Activated CD8-positive, alpha-beta memory T cell treated with anti-CD3 and anti-CD28 coated beads, Interleukin-2, amount 50 U/mL, for 4 hours (primary cell): ENCODE measurements around the gene VPS52.
"Not testable (repeated sequence)": the region's sequence is repeated elsewhere in the genome, so short reads cannot be mapped to it uniquely, and the experiment has no call there.

Experiments used
- DNase-seq: peaks from one replicate; pipeline ENCODE4 v3.0.0-alpha.2; 2020

VPS52 gene

DNA sequence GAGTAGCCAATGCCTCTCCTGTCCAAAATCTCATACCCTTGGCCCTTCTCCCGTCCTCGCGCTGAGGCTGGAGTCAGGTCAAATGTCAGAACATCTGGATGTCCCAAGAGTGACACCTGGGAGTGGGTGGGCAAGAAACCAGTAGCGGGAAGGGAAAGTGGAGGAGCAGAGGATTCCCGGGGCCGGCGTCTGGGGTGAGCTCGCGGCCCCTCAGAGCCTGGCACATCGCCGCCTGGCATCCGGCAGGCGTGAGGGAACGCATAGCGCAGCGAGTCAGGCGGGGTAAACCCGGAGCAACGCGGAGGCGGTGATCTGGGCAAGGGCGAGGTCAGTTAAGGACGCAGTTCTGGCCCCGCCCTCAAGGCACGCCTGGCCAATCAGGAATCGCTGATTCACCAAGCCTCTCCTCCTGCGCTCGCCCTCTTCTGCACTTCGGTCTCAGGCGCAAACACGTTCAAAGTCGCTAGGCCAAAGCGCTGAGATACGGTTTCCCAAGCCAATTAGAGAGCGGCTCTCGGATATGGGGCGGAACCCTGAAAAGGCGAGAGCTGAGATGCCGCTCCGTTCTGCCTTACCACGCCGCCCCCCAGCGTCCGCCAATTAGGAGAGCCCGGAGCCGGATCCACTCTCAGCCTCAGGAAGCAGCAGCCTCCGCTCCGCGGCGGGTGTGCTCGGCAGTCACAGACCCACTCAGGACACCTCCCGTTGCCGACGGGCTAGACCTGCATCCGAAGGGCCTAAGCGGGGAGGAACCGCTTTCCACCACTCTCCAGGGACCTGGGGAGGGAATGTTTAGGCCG, 22.5 kb downstream of the VPS52 start:
- DNase-seq, result peak; percentile 94

DNA sequence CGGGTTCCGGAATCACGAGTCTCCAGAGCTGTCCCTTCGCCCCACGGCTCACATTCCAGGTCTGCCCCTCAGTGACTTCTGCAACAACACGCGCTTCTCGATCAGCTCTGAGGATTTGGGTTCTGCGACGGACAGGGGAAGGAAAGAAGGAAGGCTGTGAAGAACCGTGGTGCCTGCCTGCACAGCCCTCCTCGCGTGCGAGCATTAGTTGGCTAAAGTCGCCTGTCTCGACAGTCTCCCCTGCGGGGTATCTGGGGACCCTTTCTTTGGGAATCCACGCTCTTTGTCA, 23.1 kb downstream of the VPS52 start:
- no peak for DNase-seq

GRCh38 chr6:33247977-33248642, 23.6 kb downstream of the VPS52 start:
- peak; percentile 93 for DNase-seq

GRCh38 chr6:33243476-33243875, 28.2 kb downstream of the VPS52 start:
- no peak for DNase-seq

DNA sequence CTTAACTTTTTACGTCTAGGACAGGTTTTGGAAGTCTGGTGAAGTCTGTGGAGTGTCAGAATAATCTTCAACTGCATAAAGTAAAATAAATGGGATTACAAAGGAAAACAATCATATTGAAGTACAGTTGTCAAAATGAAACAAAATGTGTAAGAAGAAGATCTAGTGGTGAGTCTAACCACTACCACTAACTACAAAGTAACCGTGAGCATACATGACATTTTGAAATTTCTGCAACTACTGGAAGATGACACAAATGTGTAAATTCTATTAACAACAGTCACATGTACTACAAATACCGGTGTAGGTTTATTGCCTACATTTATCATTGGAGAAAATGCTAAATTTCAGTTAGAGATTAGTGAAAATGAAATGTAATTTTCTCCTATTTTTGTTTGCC, 29.7 kb downstream of the VPS52 start:
- DNase-seq, result no peak

- no peak for DNase-seq
Measured at GRCh38 chr6:33237741-33238140, 33.9 kb downstream of the VPS52 start.

DNA sequence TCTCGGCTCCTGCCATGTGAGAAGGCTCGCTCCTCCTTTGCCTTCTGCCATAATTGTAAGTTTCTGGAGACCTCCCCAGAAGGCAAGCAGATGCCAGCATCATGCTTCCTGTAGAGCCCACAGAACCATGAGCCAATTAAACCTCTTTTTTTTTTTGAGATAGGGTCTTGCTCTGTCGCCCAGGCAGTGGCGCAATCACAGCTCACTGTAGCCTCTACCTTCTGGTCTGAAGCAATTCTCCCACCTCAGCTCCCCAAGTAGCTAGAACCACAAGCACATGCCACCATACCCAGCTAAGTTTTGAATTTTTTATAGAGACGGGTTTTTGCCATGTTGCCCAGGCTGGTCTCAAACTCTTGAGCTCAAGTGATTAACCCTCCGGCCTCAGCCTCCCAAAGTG, 34.8 kb downstream of the VPS52 start:
- no peak for DNase-seq

DNA sequence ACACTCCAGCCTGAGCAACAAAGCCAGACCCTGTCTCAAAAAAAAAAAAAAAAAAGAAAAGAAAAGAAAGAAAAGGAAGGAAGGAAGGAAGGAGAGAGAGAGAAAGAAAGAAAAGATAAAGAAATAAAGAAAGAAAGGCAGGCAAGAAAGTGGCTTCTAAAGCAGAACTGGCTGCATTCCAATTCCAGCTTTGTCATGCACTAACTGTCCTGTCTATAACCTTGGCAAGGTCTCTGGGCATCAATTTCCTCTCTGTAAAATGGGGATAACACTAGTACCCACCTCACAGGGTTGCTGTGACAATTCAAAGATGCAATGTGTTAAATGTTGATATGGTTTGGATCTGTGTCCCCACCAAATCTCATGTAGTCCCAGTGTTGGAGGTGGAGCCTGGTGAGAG, 35.3 kb downstream of the VPS52 start:
- DNase-seq, result no peak

DNA sequence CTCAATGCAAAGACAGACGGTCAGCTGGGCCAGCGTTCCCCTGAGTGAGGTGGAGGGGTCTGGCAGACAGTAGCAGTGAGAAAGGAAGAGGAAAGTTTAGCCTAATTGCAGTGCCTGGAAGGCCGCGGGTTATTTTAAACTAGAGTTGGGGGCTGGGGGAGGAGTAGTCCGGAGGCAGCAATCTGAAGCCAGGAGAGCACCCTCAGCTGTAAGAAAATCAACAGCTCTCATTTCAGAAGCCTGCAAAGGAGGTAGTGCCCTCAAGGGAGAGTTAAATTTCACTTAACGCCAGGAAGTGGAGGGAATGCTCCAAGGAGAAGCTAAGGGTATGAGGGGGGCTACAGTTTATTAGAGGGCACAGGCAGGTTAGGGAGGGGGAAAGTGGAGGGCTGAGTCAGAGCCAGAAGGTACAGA, 36.4 kb downstream of the VPS52 start:
- no peak for DNase-seq

DNA sequence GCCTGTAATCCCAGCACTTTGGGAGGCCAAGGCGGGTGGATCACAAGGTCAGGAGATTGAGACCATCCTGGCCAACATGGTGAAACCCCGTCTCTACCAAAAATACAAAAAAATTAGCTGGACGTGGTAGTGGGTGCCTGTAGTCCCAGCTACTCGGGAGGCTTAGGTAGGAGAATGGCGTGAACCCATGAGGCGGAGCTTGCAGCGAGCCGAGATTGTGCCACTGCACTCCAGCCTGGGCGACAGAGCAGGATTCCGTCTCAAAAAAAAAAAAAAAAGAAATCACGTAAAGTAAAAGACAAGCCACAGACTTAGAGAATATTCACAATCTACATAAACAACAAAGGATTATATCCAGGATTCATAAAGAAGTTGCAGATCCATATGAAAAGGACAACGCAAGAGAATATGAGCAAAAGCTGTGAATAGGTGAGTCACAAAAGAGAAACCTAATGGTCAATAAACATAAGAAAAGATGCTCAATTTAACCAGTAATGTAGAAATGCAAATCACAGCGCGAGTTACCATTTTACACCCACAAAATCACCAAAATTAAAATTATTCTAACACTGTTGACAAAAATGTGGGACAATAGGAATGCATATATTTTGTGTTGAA, 45.1 kb downstream of the VPS52 start:
- not testable (repeated sequence) for DNase-seq

DNA sequence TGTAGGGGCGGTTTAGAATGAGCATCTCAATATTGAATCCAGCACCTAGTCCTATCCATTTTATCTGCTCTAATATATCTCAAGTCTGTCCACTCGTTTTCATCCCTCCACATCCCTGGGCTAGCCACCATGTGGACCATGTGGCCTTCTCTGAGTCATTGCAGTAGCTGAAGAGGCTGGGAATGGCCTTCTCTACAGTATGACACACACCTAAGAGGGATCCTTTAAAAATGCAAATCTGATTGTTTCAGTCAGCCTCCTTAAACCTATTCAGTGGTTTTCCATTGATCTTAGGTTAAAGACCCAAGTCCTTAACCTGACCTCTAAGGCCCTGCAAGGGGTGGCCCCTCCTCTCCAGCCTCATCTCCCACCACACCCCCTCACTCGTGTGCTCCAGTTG, 54.0 kb downstream of the VPS52 start:
- DNase-seq, result no peak

GRCh38 chr6:33217246-33217645, 54.4 kb downstream of the VPS52 start:
- DNase-seq, result no peak

- DNase-seq, result peak; percentile 18
Measured at GRCh38 chr6:33216117-33216649, 55.5 kb downstream of the VPS52 start.

DNA sequence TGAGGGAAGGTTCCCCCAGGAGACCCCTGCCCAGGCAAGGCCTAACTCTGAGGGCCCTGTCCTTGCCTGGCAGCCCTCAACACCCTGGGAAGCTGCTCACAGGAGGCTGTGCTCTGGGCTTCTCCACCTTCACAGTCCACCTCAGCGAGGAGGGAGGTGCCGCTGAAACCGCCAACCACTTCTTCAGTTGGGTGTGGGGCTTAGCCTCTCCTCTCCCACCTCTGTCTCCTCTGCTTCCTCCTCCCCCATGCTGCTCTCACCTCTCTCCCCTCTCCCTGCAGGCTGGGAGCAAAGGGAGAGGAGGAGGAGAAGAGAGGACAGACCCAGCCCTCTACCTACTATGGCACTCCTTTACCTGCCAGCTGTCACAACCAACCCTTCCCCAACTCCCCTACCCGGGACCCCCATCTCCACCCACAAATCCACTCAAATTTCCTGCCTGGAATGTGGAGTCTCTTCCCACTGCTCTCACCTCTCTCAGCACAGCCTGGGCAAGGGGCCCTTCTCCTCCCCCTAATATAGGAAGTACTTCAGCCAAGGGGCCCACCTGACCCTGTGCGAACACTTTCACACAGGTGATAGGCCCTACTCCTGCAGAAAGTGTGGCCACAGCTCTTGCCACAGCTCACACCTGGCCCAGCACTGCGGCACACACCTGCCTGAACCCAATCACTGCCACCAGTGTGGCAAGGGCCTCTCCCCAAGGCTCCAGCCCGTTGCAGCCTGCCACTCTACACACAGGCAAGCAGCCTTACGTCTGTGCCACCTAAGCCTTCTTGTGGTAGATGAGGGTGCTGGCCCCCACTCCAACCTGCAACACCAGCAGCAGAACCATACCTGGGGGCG, 56.2 kb downstream of the VPS52 start:
- DNase-seq, result no peak

- no peak for DNase-seq
Measured at GRCh38 chr6:33213989-33214335, 57.7 kb downstream of the VPS52 start.

- DNase-seq, result no peak
Measured at GRCh38 chr6:33213166-33213988, 58.3 kb downstream of the VPS52 start.

GRCh38 chr6:33212857-33213165, 58.9 kb downstream of the VPS52 start:
- DNase-seq, result no peak

DNA sequence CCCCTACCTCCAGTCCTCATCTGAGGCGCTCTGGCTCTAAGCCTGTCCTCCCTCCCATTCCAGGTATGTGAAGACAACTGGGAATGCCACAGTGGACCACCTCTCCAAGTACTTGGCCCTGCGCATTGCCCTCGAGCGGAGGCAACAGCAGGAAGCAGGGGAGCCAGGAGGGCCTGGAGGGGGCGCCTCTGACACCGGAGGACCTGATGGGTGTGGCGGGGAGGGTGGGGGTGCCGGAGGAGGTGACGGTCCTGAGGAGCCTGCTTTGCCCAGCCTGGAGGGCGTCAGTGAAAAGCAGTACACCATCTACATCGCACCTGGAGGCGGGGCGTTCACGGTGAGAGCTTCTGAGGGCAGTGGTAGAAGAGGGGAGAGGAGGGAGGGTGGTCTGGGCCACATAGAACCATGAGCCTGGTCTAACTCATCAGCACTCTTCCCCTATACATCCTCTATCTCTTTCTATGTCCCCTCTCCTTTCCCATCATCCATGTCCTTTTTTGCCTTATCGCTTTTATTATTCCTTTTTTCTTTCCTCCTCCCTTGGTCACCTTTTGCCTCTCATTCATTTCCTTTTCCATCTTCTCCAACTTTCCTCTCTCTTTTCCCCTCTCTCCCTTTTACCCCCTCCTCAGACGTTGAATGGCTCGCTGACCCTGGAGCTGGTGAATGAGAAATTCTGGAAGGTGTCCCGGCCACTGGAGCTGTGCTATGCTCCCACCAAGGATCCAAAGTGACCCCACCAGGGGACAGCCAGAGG, 59.8 kb downstream of the VPS52 start:
- DNase-seq, result no peak

DNA sequence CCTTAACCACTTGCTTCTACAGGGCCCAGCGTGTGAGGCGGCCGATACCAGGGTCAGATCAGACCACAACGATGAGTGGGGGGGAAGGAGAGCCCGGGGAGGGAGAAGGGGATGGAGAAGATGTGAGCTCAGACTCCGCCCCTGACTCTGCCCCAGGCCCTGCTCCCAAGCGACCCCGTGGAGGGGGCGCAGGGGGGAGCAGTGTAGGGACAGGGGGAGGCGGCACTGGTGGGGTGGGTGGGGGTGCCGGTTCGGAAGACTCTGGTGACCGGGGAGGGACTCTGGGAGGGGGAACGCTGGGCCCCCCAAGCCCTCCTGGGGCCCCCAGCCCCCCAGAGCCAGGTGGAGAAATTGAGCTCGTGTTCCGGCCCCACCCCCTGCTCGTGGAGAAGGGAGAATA, 60.5 kb downstream of the VPS52 start:
- DNase-seq, result no peak

GRCh38 chr6:33209856-33210255, 61.8 kb downstream of the VPS52 start:
- no peak for DNase-seq

DNA sequence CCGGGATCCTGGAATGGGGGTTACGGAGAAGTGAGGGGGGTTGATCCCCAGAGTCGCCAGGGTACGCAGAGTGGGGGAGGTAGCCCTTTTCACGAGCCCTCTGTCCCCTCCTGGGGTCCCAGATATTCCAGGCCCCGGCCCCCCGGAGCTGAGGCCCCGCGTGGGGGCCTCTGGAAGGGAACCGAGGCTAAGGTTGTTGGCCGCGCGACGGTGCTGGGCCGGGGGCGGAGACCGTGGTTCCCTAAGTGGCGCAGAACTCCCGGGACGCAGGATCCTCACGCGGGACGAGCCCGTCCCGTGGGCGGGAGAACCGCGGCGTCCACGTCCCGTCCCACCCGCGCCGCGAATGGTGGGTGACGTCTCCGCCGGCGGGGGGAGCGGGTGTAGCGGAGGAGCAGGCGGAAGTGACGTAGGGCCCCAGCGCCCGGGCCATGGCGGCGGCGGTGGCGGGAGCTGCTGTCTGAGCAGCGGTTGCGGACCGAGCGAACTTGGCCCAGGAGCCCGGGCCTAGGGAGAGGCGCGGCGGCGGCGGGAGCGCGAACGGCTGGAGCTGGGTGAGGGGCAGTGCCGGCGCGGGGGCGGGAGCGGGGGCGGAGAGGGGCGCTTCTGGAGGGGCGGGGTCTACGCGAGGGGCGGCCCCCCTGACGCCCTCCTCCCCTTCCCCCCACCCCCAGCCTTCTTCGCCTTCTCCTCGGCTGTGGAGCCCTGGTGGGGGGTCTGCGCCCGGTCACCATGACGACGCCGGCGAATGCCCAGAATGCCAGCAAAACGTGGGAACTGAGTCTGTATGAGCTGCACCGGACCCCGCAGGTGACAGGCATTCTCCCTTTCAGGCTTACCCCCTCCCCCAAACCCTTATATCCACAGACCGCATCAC, 63.3 kb downstream of the VPS52 start, which contains the start of gene RING1:
RING1 (plus strand) TSS at position 410 of the 877 bp plus-strand sequence; CDS start at position 733, 323 bp downstream.
- peak; percentile 92 for DNase-seq
